CD4-positive, alpha-beta T cell treated with Interleukin-10 for 1 hour (primary cell): ENCODE measurements around the gene TDRKH.
"Not testable (repeated sequence)": the region's sequence is repeated elsewhere in the genome, so short reads cannot be mapped to it uniquely, and the experiment has no call there.

Experiments
- DNase-seq: peaks from one replicate; pipeline ENCODE4 v3.0.0-alpha.2; 2020

TDRKH gene

GRCh38 chr1:151801310-151801820 is 11.1 kb upstream of the TDRKH start:
- DNase-seq: no peak

DNA sequence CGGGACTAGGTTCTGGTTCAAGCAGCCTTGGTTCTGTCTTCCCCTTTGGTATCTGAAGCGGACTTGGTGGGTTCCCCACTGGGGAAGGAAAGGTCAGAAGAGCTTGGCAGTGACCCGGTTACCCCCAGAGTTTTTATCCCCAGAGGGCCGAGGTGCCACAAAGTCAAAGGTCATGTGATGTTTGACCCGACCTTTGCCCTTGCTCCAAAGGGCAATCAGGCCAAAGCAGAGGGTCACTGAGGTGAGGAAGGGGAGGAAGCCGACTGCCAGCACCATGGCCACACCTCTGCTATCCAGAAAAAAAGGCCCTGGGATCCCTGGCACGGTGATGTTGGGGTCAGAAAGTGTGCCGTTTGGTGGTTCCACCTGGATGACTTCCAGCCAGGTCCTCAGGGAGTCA is 10.5 kb upstream of the TDRKH start:
- no peak for DNase-seq

DNA sequence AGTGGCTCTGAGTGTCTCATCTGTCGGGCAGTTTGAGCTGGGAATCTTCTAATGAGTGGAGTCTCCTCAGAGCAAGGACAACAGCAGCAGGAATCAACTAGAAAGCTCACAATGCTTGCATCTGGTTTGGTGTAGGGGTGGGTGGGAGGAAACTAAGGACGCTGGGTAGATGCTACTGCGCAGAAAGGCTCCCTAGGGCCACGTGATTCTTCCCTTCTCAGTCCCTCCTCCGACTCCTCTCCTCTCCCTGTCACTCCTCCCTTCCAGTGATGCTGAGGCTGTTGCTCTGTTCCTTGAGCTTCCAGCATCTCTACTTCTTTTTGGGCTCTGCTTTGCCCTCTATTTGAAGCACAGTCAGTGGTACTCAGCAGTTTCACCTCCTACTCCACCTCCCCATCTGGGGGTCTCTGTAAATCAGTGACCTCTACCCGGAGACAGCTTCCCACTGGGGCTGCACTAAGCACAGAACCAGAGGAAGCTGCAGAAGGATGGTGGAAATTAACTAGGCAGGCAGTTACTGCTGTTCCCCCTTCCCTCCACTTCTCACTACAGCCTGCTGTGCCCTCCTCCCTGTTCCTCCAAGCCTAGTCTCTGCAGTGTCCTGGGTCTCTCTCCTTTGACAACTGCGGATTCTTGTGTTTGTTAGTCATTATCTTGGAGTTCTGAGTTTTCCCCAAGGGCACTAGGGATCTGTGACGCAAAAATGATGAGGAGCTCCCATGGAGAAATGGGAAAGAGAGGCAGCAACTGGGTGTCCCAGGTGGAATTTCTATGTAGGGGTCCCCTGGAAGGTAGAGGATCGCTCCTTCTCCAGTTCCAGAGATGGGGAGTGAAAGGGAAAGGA is 9.1 kb upstream of the TDRKH start:
- DNase-seq: no peak

DNA sequence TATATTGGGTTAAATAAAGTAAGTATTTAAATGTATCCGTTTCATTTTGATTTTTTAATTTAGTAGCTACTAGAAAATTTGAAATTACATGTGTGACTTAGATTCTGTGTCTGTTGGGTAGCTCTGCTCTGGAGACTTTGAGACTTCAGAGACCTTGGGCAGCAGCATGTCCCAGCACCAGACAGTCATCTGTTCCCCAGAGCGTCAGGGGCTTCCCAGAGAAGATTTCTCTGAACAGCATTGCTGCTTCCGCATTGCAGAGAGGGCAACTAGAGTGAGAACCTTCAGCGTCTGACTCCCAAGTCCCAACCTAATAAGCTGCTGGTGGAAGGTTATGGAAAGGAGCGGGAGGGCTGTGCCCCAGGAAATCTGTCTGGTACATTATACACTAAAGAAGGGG is 8.3 kb upstream of the TDRKH start:
- DNase-seq: no peak

GRCh38 chr1:151790940-151791651 is 796 bp upstream of the TDRKH start:
- no peak for DNase-seq

GRCh38 chr1:151787689-151788088 is 2.6 kb downstream of the TDRKH start:
- no peak for DNase-seq

DNA sequence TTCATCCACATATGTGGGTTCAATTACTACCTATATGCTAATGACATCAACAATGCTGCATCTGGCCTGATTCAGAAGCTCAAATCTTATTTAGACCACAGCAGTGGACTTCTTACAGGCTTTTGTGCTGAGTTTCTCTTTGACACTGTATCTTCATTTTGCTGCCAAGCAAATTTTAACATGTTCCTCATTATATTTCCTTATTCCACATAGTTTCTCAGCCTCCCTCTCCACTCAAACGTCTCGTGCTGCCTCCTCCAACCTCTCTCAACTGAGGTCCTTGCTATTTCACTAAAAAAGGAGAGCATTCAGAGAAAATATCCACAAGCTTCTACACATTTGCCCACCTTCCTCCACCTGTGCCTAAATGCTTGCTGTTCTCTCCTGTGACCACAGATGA is 6.5 kb downstream of the TDRKH start:
- no peak for DNase-seq

GRCh38 chr1:151782741-151783140 is 7.6 kb downstream of the TDRKH start:
- no peak for DNase-seq

- DNase-seq: not testable (repeated sequence)
Observed at GRCh38 chr1:151782026-151782425, 8.3 kb downstream of the TDRKH start.

GRCh38 chr1:151780736-151781135 is 9.6 kb downstream of the TDRKH start:
- DNase-seq: not testable (repeated sequence)

DNA sequence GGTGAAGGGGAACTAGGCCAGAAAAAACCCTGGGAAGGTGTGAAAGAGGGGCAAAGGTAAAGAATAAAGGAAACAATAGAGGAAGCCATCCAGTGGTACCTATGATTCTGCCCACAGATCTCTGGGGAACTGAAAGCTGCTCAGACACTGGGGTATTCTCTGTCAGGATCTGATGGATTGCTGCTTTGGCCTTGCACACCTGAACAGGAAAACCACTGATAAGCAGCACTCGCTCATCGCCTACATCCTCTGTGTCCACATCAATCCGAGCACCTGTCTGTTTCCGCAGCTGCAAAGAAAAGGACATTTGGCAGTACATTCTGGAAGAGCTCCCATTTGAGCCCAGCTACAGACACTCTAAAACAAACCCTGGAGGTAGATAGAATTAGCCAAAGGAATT is 10.4 kb downstream of the TDRKH start:
- DNase-seq: no peak

DNA sequence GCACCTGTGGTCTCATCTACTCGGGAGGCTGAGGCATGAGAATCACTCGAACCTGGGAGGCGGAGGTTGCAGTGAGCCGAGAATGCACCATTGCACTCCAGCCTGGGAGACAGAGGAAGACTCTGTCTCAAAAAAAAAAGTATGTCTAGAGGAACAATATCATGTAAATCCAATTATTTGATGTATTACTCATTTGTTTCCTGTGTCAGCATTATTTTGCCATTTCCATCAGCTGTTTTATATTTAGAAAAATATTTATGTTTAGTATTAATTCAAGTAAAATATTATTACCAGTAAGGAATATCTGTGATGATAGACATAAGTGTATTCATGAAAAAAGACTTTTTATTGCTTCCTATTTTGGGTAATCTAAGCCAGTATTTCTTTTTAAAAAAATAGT is 13.0 kb downstream of the TDRKH start:
- no peak for DNase-seq

- no peak for DNase-seq
Observed at GRCh38 chr1:151776665-151777062, 13.6 kb downstream of the TDRKH start.

GRCh38 chr1:151775894-151776664 is 14.2 kb downstream of the TDRKH start:
- DNase-seq: no peak

DNA sequence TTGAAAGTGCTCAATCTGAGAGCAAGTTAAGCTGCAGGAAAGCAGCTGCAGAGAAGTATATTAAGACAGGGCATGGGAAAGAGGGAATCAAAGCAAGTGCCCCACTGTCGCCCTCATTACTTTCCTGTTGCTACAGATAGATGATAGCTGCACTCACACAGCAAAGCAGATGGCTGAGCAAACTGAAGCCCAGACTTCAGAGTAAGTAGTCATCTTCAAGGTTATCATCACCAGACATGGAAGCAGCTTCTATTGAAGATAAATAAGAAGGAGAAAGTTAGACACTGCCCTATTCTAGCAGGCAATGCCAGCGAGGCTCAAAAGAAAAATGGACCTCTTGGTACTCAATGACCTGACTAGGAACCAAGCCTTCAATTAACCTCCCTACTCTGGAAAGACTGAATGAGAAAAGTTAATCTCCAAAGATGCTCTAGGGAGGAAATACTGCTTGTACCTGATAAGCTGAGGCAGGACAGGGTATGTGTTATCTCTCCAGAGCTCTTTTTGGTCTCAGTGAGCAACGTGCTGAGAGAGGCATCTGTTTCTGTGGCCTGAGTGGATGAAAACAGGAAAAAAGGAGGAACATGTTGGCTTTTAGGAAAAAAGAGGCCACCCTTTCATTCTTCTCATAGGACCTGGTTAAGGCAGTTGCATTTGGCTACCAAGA is 15.9 kb downstream of the TDRKH start:
- DNase-seq: no peak

DNA sequence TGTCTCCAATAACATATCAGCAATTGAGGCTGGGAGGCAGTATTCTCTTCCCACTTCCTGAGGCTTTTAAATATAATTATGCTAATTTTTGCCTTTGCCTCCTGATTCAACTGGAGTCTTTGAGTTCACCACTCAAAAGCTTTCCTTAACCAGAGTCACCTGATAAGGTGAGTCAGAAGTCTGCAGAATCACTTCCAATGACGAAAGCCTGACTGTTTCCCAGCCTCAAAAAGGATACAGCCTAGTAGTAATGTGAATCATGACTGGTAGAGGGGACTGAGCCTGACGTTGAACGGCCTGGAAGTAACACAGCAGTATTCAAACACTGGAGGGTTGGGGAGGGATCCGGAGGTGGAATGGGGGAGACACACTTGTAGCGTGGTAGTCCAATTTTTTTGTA is 16.6 kb downstream of the TDRKH start:
- no peak for DNase-seq

DNA sequence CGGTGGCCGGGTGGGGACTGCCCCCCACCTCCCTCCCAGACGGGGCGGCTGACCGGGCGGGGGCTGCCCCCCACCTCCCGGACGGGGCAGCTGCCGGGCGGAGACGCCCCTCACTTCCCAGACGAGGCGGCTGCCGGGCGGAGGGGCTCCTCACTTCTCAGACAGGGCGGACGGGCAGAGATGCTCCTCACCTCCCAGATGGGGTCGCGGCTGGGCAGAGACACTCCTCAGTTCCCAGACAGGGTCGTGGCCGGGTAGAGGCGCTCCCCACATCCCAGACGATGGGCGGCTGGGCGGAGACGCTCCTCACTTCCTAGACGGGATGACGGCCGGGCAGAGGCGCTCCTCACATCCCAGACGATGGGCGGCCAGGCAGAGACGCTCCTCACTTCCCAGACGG is 21.0 kb downstream of the TDRKH start:
- DNase-seq: not testable (repeated sequence)

DNA sequence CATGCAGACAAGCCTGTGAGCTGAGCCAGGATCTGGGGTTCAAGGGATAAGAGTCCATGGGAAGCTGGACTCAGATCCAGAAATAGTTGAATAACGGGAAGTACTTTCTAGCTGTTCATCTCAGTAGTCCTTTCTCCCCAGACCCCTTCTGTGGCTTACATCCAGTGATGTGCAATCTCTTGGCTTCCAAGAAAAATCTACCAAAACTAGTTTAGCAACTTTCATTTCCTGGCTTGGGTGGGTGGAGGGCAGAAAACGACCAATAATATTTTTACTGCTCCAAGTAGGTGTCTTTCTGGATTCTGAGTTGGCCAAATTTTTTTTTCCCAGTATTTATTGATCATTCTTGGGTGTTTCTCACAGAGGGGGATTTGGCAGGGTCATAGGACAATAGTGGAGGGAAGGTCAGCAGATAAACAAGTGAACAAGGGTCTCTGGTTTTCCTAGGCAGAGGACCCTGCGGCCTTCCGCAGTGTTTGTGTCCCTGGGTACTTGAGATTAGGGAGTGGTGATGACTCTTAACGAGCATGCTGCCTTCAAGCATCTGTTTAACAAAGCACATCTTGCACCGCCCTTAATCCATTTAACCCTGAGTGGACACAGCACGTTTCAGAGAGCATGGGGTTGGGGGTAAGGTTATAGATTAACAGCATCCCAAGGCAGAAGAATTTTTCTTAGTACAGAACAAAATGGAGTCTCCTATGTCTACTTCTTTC is 21.8 kb downstream of the TDRKH start:
- not testable (repeated sequence) for DNase-seq

GRCh38 chr1:151763990-151764389 is 26.3 kb downstream of the TDRKH start:
- DNase-seq: no peak

GRCh38 chr1:151762941-151763921 is 27.1 kb downstream of the TDRKH start, which contains the start of gene MRPL9:
TSS of gene MRPL9 (minus strand) at chr1:151763496. CDS start at chr1:151763479, 17 bp downstream.
- DNase-seq: peak; percentile 87
